Immature natural killer cell (primary cell): ENCODE measurements around the gene TMTC4. TPM values are rescaled to one million over a fixed set of nuclear protein-coding genes. Genes with fewer than 3 reads are reported as not detected.
A peak's percentile ranks its signal among the peaks of the same experiment; 100 is the strongest.
"Not testable (repeated sequence)": the region's sequence is repeated elsewhere in the genome, so short reads cannot be mapped to it uniquely, and the experiment has no call there.

Experiments
- DNase-seq, 3 donors: peaks; one replicate each; pipeline ENCODE4 v3.0.0; 2022; ENCODE audit warnings: mixed read lengths in 1 of 3
- H3K27ac Mint-ChIP-seq, 6 donors: one replicate each; pipeline ENCODE4 v1.8.0; 2020; ENCODE audit warnings: mixed read lengths in 6 of 6, mild to moderate bottlenecking in 5 of 6, inconsistent platforms in 4 of 6, moderate library complexity in 3 of 6
- H3K27me3 Mint-ChIP-seq, 3 donors: one replicate each; pipeline ENCODE4 v1.8.0; 2020 to 2021; ENCODE audit warnings: low read depth in 3 of 3, mild to moderate bottlenecking in 3 of 3, mixed read lengths in 3 of 3, moderate library complexity in 3 of 3, inconsistent platforms in 1 of 3
- H3K36me3 Mint-ChIP-seq, 3 donors: one replicate each; pipeline ENCODE4 v1.8.0; 2020; ENCODE audit warnings: mixed read lengths in 3 of 3, inconsistent platforms in 2 of 3, mild to moderate bottlenecking in 2 of 3
- H3K4me1 Mint-ChIP-seq, 2 donors: one replicate each; pipeline ENCODE4 v1.8.0; 2020; ENCODE audit warnings: inconsistent platforms in 2 of 2, mild to moderate bottlenecking in 2 of 2, mixed read lengths in 2 of 2, moderate library complexity in 1 of 2
- H3K4me3 Mint-ChIP-seq, 5 donors: one replicate each; pipeline ENCODE4 v1.8.0; 2020; ENCODE audit warnings: mild to moderate bottlenecking in 5 of 5, mixed read lengths in 5 of 5, inconsistent platforms in 3 of 5, moderate library complexity in 3 of 5
- H3K9me3 Mint-ChIP-seq, 6 donors: one replicate each; pipeline ENCODE4 v1.8.0; 2020; ENCODE audit warnings: mild to moderate bottlenecking in 6 of 6, mixed read lengths in 6 of 6, inconsistent platforms in 4 of 6, moderate library complexity in 3 of 6
- polyA plus RNA-seq, 3 donors: library from polyadenylated mRNA; unstranded; fragments of 300-500 nt; fragmentation: Illumina TruSeq; gene quantifications; one replicate each; pipeline ENCODE4 v1.2.3, GENCODE V29; 2021

TMTC4 gene
- polyA plus RNA-seq, 3 donors from 2014 or later: 2.2 to 6.5 (median 5.8) TPM

- no peak for DNase-seq
- H3K9me3 Mint-ChIP-seq: no peaks in the 10 kb centered on the region
- H3K27me3 Mint-ChIP-seq: peaks cover 4 to 6% (median 4%) of the 10 kb centered on the region in 3 donors
- no peak overlapping the region for H3K4me3 Mint-ChIP-seq
- H3K27ac Mint-ChIP-seq: no peak overlapping the region
- peaks cover 15 to 24% of the 10 kb centered on the region in 2 donors for H3K4me1 Mint-ChIP-seq
- H3K36me3 Mint-ChIP-seq: peaks cover 26 to 53% (median 44%) of the 10 kb centered on the region in 3 donors
Observed at GRCh38 chr13:100634696-100635095, 39.9 kb downstream of the TMTC4 start.

GRCh38 chr13:100633461-100633860, 41.1 kb downstream of the TMTC4 start:
- Mint-ChIP-seq H3K4me1 (peaks cover 27 to 36% of the 10 kb centered on the region in 2 donors), H3K27ac (no peak overlapping the region), H3K36me3 (peaks cover 26 to 56% (median 46%) of the 10 kb centered on the region in 3 donors), H3K9me3 (no peaks in the 10 kb centered on the region), H3K4me3 (no peak overlapping the region), H3K27me3 (peaks cover 5 to 10% (median 7%) of the 10 kb centered on the region in 3 donors)
- no peak for DNase-seq

DNA sequence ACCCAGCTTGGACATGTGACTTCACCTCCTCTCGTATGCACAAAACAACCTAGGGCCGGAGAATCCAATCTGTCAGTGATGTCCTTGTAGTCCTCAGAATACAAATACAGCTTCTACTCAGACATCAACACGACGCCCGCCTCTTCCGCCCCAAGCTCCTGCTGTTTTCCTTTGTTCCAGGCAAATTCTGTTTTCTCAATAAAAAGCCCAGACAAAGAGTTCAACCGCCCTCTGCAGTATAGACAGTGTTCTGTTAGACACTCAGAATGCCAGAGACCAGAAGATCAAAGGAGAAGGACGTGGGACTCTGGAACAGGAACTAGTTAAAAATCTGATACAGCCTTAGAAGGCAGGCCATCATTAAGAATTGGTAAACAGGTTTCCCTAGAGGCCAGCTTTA, 44.0 kb downstream of the TMTC4 start:
- Mint-ChIP-seq H3K27ac (peak overlapping the region in 5 of 6 donors; percentile 2 to 90 (median 80)), H3K9me3 (no peaks in the 10 kb centered on the region), H3K36me3 (peaks cover 15 to 52% (median 49%) of the 10 kb centered on the region in 3 donors), H3K4me1 (peaks cover 37 to 49% of the 10 kb centered on the region in 2 donors), H3K4me3 (no peak overlapping the region), H3K27me3 (peaks cover 5 to 12% (median 7%) of the 10 kb centered on the region in 3 donors)
- DNase-seq: no peak

- no peak for DNase-seq
- peaks cover 23 to 52% (median 50%) of the 10 kb centered on the region in 3 donors for H3K36me3 Mint-ChIP-seq
- no peaks in the 10 kb centered on the region for H3K9me3 Mint-ChIP-seq
- peaks cover 36 to 48% of the 10 kb centered on the region in 2 donors for H3K4me1 Mint-ChIP-seq
- H3K27me3 Mint-ChIP-seq: peaks cover 5 to 12% (median 7%) of the 10 kb centered on the region in 3 donors
- peak overlapping the region in 2 of 6 donors; percentile 5 to 90 for H3K27ac Mint-ChIP-seq
- H3K4me3 Mint-ChIP-seq: no peak overlapping the region
Observed at GRCh38 chr13:100627120-100627519, 47.5 kb downstream of the TMTC4 start.

DNA sequence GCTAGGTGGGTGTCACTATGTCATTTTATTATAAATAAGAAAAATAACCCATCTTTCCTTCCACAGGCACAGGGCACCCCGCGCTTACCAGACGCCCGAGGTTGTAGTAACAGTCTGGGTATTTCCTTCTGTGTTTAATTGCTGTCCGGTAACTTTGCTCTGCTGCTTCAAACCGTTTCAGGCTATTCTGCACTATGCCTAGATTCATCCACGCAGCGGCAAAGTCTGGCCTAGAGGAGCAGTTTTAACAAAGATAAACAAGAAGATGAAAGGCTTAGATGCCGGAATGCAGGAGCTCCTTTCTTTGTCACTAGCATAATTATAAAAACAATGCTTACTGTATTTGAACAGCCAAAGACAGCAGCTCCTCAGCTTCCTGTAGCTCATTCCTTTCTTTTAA, 49.1 kb downstream of the TMTC4 start:
- no peak overlapping the region for H3K27ac Mint-ChIP-seq
- no peaks in the 10 kb centered on the region for H3K9me3 Mint-ChIP-seq
- no peak overlapping the region for H3K4me3 Mint-ChIP-seq
- H3K27me3 Mint-ChIP-seq: peaks cover 3 to 12% (median 7%) of the 10 kb centered on the region in 3 donors
- H3K36me3 Mint-ChIP-seq: peaks cover 23 to 60% (median 60%) of the 10 kb centered on the region in 3 donors
- H3K4me1 Mint-ChIP-seq: peaks cover 30 to 36% of the 10 kb centered on the region in 2 donors
- no peak for DNase-seq

- Mint-ChIP-seq H3K36me3 (peaks cover 16 to 44% (median 42%) of the 10 kb centered on the region in 3 donors), H3K9me3 (no peaks in the 10 kb centered on the region), H3K4me1 (peaks cover 3 to 19% of the 10 kb centered on the region in 2 donors), H3K27me3 (no peaks in the 10 kb centered on the region), H3K4me3 (no peak overlapping the region), H3K27ac (peak overlapping the region in 1 of 6 donors; percentile 19)
- DNase-seq: no peak
Observed at GRCh38 chr13:100620792-100621191, 53.8 kb downstream of the TMTC4 start.

GRCh38 chr13:100619940-100620339, 54.7 kb downstream of the TMTC4 start:
- H3K36me3 Mint-ChIP-seq: peaks cover 13 to 41% (median 36%) of the 10 kb centered on the region in 3 donors
- peak overlapping the region in 2 of 6 donors; percentile 19 to 58 for H3K27ac Mint-ChIP-seq
- H3K27me3 Mint-ChIP-seq: no peaks in the 10 kb centered on the region
- peaks cover 3 to 19% of the 10 kb centered on the region in 2 donors for H3K4me1 Mint-ChIP-seq
- no peak overlapping the region for H3K4me3 Mint-ChIP-seq
- no peak for DNase-seq
- H3K9me3 Mint-ChIP-seq: no peaks in the 10 kb centered on the region

DNA sequence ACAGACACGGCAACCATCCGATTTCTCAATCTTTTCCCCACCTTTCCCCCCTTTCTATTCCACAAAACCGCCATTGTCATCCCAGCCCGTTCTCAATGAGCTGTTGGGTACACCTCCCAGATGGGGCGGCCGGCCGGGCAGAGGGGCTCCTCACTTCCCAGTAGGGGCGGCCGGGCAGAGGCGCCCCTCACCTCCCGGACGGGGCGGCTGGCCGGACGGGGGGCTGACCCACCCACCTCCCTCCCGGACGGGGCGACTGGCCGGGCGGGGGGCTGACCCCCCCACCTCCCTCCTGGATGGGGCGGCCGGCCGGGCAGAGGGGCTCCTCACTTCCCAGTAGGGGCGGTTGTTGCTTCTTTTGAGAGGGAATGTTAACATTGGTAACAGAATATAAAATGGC, 55.7 kb downstream of the TMTC4 start:
- Mint-ChIP-seq H3K4me1 (peaks cover 3 to 19% of the 10 kb centered on the region in 2 donors), H3K36me3 (peaks cover 9 to 34% (median 29%) of the 10 kb centered on the region in 3 donors)
- H3K27me3 Mint-ChIP-seq, H3K9me3 Mint-ChIP-seq, H3K4me3 Mint-ChIP-seq, DNase-seq, H3K27ac Mint-ChIP-seq: not testable (repeated sequence)

DNA sequence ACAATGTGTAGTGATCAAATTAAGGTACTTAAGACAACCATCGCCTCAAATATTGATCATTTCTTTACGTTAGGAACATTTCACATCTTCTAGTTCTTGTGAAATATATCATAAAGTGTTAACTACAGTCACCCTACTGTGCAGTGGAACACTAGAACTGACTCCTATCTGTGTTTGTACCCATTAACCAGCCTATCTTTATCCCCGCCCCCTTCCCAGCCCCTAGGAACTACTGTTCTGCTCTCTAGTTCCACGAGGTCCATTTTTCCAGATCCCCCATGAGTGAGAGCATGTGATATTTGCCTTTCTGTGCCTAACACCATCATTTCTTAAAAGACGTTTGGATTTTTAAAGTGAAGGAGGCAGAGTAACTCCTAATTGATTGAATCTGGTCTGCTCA, 61.6 kb downstream of the TMTC4 start:
- Mint-ChIP-seq H3K36me3 (peaks cover 0 to 8% (median 3%) of the 10 kb centered on the region in 3 donors), H3K27ac (peak overlapping the region; percentile 89 to 96 (median 92)), H3K27me3 (peaks cover 6 to 8% (median 7%) of the 10 kb centered on the region in 3 donors), H3K4me3 (peak overlapping the region in 4 of 5 donors; percentile 71 to 83 (median 80)), H3K9me3 (no peaks in the 10 kb centered on the region), H3K4me1 (peaks cover 56 to 63% of the 10 kb centered on the region in 2 donors)
- DNase-seq: no peak

DNA sequence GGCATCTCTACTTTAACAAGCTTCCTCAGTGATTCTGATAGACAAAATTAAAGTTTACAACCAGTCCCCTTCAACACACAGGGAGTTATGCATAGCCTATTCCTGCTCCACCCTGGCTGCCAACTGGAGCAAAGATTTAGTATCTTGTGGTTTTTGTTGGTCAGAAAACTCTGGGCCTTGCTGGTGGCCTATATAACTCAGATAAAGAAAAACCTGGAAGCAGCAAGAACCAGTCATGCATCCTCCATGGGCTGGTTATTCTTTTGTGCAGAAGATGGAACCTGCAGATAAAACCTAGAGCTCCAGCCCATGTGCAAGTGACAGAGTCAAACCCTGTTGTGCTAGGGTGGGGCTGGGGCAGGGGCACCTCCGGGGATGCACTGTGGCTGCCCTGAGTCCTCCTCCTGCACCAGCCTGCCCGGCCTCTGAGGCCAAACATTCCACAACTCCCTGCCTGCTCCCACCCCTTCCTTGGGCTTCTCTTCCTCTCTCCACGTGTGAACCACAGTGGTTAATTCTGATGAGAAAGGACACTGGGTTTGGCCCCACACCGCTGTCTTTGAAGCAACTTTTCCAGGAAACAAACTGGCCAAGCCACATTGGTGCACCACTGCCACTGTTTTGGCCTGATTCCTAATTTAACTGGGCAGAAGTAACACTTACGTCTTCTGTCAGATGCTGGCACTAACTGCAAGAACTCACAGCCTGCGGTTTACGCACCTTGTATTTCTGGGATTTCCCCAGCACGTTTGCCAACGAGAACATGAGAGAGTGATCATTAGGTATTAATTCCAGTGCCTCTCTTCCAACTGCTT, 62.7 kb downstream of the TMTC4 start:
- H3K9me3 Mint-ChIP-seq: no peaks in the 10 kb centered on the region
- peak; percentile 77 to 78 (median 78) for DNase-seq
- H3K4me1 Mint-ChIP-seq: peaks cover 63 to 69% of the 10 kb centered on the region in 2 donors
- peak overlapping the region; percentile 89 to 96 (median 92) for H3K27ac Mint-ChIP-seq
- peaks cover 0 to 9% (median 0%) of the 10 kb centered on the region in 3 donors for H3K36me3 Mint-ChIP-seq
- H3K4me3 Mint-ChIP-seq: peak overlapping the region; percentile 62 to 83 (median 78)
- H3K27me3 Mint-ChIP-seq: peaks cover 6 to 8% (median 7%) of the 10 kb centered on the region in 3 donors

DNA sequence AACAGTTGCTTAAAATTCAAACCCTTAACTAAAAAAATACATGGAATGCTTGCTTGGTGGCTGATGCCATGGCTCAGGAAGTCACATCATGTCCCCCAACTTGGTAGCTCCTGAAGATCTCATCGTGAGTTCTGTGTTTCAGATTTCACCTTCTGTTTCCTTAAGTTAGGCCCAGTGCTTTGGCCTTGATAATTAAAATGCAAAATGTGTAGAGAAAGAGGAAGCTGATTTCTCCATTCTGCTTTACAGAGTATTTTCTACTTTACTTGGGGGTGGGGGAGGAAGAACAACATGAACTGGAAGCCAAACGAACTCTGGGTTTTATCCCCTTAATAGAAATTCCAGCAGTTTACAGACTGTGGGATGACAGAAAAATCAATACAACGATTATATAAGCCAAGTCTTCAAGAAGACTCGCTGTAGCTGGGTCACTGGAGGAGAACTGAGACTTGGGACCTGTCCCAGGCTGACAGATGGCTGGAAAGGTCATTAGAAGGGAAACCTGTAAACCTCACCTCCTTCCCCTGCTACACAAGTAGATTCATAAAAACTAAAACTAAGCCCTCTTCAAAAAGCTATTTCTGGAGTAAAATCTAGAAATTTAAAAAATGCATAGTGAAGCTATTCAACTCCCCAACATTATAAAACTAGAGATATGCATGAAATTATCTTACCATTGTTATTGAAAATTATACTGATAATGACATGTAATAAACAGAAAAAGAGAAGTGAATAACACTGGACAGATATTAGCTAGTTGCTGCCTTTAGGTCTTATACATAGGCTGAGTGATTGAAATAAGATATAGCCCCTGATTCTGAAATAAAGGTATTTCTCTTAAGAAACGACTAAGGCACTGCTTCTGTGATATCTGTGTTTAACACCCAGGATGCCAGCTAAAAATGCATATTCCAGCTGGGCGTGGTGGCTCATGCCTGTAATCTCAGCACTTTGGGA, 63.9 kb downstream of the TMTC4 start:
- H3K27ac Mint-ChIP-seq: peak overlapping the region; percentile 55 to 95 (median 73)
- H3K27me3 Mint-ChIP-seq: peaks cover 6 to 8% (median 7%) of the 10 kb centered on the region in 3 donors
- peaks cover 60 to 62% of the 10 kb centered on the region in 2 donors for H3K4me1 Mint-ChIP-seq
- peak overlapping the region; percentile 18 to 64 (median 35) for H3K4me3 Mint-ChIP-seq
- H3K9me3 Mint-ChIP-seq: no peaks in the 10 kb centered on the region
- H3K36me3 Mint-ChIP-seq: peaks cover 0 to 11% (median under 1%) of the 10 kb centered on the region in 3 donors
- DNase-seq: no peak

GRCh38 chr13:100608906-100609305, 65.7 kb downstream of the TMTC4 start:
- peak; percentile 42 to 52 (median 48) for DNase-seq

GRCh38 chr13:100608489-100608888, 66.1 kb downstream of the TMTC4 start:
- H3K4me1 Mint-ChIP-seq: peaks cover 60 to 62% of the 10 kb centered on the region in 2 donors

More at GRCh38 chr13:100608906-100609305, 65.7 kb downstream of the TMTC4 start:
- Mint-ChIP-seq H3K4me3 (peak overlapping the region; percentile 72 to 82 (median 78)), H3K27ac (peak overlapping the region; percentile 83 to 95 (median 92)), H3K27me3 (peaks cover 6 to 8% (median 7%) of the 10 kb centered on the region in 3 donors), H3K4me1 (peaks cover 60 to 62% of the 10 kb centered on the region in 2 donors), H3K9me3 (no peaks in the 10 kb centered on the region), H3K36me3 (peaks cover 0 to 26% (median 17%) of the 10 kb centered on the region in 3 donors)

More at GRCh38 chr13:100608489-100608888, 66.1 kb downstream of the TMTC4 start:
- Mint-ChIP-seq H3K27me3 (peaks cover 6 to 8% (median 7%) of the 10 kb centered on the region in 3 donors), H3K9me3 (no peaks in the 10 kb centered on the region), H3K4me3 (peak overlapping the region; percentile 72 to 82 (median 78)), H3K27ac (peak overlapping the region; percentile 83 to 95 (median 92)), H3K36me3 (peaks cover 4 to 30% (median 22%) of the 10 kb centered on the region in 3 donors)
- DNase-seq: no peak
